MCF 10A (cell line): ENCODE data around the gene DDA1. TPM values are rescaled to one million over a fixed set of nuclear protein-coding genes. Genes with fewer than 3 reads are reported as not detected.

Source experiments
- BruUV-seq: library from RNA; stranded (reverse); fragments of 400-500 nt; replicated peaks from 2 replicates; lab custom pipeline; 2021; lab: Mats Ljungman, UMichigan
- CTCF ChIA-PET: fragments of 300-600 bp; sonication (Branson Sonifier 250); formaldehyde crosslinking; extraction: SDS; loops from one replicate; lab custom pipeline; 2021; ENCODE audit warnings: antibody characterized with exemption, inconsistent platforms; lab: Yijun Ruan, JAX
- POLR2A ChIA-PET: fragments of 300-600, 350-650 bp; sonication (Branson Sonifier 250); formaldehyde crosslinking; extraction: SDS; loops from one replicate; lab custom pipeline; 2020; ENCODE audit warnings: antibody characterized with exemption, inconsistent platforms; lab: Yijun Ruan, JAX
- DNase-seq: peaks from one replicate; pipeline ENCODE4 v3.0.0-alpha.2; 2018; ENCODE audit not compliant: unreplicated experiment
- H3K27ac Mint-ChIP-seq: one replicate; pipeline ENCODE4 v1.8.0; 2022; ENCODE audit warnings: mild to moderate bottlenecking, low read depth, mixed read lengths; ENCODE audit not compliant: unreplicated experiment
- H3K27me3 Mint-ChIP-seq: one replicate; pipeline ENCODE4 v1.8.0; 2022; ENCODE audit warnings: mixed read lengths; ENCODE audit not compliant: insufficient read depth, unreplicated experiment
- H3K36me3 Mint-ChIP-seq: one replicate; pipeline ENCODE4 v1.8.0; 2022; ENCODE audit warnings: mild to moderate bottlenecking, moderate library complexity, mixed read lengths; ENCODE audit not compliant: insufficient read depth, unreplicated experiment
- H3K4me1 Mint-ChIP-seq: one replicate; pipeline ENCODE4 v1.8.0; 2022; ENCODE audit warnings: mixed read lengths; ENCODE audit not compliant: insufficient read depth, unreplicated experiment
- H3K4me3 Mint-ChIP-seq: one replicate; pipeline ENCODE4 v1.8.0; 2022; ENCODE audit warnings: mild to moderate bottlenecking, moderate library complexity, mixed read lengths; ENCODE audit not compliant: unreplicated experiment
- H3K9me3 Mint-ChIP-seq: one replicate; pipeline ENCODE4 v1.8.0; 2022; ENCODE audit warnings: mixed read lengths; ENCODE audit not compliant: unreplicated experiment
- intact Hi-C: fragments of 100-400 bp; cut with micrococcal nuclease; formaldehyde crosslinking; loops from 2 replicates; pipeline ENCODE4 v1.14.1; 2022
- total RNA-seq: library from RNA; stranded (reverse); gene quantifications from 2 replicates; pipeline ENCODE4 v1.2.3, GENCODE V29; 2022
- TF ChIP-seq, protein P1 (sequence below): fragments of 200-600 bp; IDR thresholded peaks from one replicate; pipeline ENCODE4 v1.8.0; 2022; ENCODE audit warnings: antibody characterized with exemption, mild to moderate bottlenecking; ENCODE audit not compliant: unreplicated experiment

DDA1 gene
- total RNA-seq, 1 experiment from 2014 or later: 57.4 TPM

DNA sequence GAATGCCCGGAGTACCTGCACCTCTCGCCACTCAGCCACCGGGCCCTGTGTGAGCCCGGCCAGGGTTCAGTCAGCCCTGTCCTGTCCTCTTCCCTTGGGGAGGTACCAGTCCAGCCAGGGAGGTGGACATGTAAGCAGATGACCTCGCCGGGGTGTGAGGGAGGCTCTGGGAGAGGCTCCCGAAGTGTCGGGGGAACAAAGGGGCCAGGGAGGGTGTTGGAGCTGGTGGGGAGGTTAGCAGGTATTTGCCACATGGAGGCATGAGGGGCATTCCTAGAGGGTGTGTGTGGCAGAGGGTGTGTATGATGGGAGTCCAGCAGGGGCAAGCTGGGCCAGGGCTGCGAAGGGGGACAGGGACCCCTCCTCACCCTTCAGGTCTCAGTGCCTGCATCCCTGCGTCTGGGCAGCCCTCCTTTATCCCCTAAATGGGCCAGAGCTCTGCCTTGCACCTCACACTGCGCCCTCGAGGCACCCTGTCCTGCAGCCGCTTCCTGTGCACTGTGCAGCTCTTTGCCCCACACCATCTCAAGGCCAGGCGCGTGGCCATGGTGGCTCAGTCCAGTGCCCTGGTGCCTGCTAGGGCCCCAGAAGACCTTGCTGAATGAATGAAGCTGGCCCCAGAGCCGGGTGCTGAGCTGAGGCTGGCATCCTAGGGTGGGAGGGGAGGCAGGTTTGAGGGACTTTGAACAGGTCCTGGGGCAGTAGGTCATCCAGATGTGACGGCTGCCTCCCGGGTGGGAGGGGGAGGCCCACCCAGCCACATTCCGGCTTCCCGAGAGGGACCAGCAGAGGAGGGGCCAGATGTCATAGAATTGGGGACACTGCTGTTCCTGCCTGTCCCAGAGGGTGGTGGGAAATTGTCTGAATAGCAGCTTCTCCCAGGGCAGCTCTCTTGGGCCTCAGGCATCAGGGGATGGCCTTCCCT is 3.1 kb downstream of the DDA1 start:
- intact Hi-C loops: no loop called here
- DNase-seq: no peak
- peaks cover 29% of the 10 kb centered on the region for H3K4me1 Mint-ChIP-seq
- TF ChIP-seq, protein P1, sequence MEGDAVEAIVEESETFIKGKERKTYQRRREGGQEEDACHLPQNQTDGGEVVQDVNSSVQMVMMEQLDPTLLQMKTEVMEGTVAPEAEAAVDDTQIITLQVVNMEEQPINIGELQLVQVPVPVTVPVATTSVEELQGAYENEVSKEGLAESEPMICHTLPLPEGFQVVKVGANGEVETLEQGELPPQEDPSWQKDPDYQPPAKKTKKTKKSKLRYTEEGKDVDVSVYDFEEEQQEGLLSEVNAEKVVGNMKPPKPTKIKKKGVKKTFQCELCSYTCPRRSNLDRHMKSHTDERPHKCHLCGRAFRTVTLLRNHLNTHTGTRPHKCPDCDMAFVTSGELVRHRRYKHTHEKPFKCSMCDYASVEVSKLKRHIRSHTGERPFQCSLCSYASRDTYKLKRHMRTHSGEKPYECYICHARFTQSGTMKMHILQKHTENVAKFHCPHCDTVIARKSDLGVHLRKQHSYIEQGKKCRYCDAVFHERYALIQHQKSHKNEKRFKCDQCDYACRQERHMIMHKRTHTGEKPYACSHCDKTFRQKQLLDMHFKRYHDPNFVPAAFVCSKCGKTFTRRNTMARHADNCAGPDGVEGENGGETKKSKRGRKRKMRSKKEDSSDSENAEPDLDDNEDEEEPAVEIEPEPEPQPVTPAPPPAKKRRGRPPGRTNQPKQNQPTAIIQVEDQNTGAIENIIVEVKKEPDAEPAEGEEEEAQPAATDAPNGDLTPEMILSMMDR: no peak
- ChIA-PET POLR2A (interaction anchor here (0.9 to 10.5 kb wide), 3 partner anchors 14 to 68 kb away, joined by 3 to 152 read pairs (median 3); partner anchors contain the start of genes ANO8 and GTPBP3), CTCF (interaction anchor here (0.6 to 0.7 kb wide), 3 partner anchors 20 to 472 kb away, joined by 3 to 5 read pairs (median 3); no protein-coding TSS in a partner anchor)
- H3K9me3 Mint-ChIP-seq: no peaks in the 10 kb centered on the region
- no peaks in the 10 kb centered on the region for H3K27me3 Mint-ChIP-seq
- peak overlapping the region; percentile 52 for H3K27ac Mint-ChIP-seq
- no TSS peak for BruUV-seq
- peaks cover 27% of the 10 kb centered on the region for H3K36me3 Mint-ChIP-seq
- peak overlapping the region; percentile 57 for H3K4me3 Mint-ChIP-seq

DNA sequence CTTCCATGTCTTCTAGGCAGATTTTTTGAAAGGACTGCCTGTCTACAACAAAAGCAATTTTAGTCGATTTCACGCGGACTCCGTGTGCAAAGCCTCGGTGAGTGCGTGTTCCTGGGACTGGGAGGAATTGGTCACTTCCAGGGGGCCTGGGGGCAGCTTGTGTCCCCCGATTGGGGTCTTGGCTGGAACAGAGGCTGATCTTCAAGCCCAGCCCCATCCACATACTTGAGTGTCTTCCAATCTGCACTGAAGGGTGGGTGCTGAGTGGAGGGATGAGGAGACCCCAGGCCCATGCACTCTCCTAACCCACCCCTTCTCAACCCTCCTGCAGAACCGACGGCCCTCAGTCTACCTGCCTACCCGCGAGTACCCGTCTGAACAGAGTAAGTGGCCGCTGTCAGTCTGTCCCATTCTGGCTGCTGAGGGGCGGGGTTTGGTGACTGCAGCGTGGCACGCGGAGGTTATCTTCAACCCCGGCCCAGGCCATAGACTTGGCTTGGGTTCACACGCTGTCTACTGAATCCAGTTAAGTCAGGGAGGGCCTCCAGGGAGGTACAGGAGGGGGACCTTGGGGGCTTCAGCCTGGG is 4.7 kb downstream of the DDA1 start:
- H3K9me3 Mint-ChIP-seq: no peaks in the 10 kb centered on the region
- no peaks in the 10 kb centered on the region for H3K27me3 Mint-ChIP-seq
- BruUV-seq: no TSS peak
- ChIA-PET POLR2A (interaction anchor here (0.6 kb wide), 1 partner anchor 428 kb away, joined by 3 read pairs; no protein-coding TSS in a partner anchor), CTCF (interaction anchor here (0.6 kb wide), 1 partner anchor 34 kb away, joined by 3 read pairs; no protein-coding TSS in a partner anchor)
- peaks cover 37% of the 10 kb centered on the region for H3K36me3 Mint-ChIP-seq
- no peak overlapping the region for H3K27ac Mint-ChIP-seq
- H3K4me1 Mint-ChIP-seq: peaks cover 22% of the 10 kb centered on the region
- TF ChIP-seq, protein P1: no peak
- H3K4me3 Mint-ChIP-seq: no peak overlapping the region
- DNase-seq: no peak
- intact Hi-C loops: no loop called here

DNA sequence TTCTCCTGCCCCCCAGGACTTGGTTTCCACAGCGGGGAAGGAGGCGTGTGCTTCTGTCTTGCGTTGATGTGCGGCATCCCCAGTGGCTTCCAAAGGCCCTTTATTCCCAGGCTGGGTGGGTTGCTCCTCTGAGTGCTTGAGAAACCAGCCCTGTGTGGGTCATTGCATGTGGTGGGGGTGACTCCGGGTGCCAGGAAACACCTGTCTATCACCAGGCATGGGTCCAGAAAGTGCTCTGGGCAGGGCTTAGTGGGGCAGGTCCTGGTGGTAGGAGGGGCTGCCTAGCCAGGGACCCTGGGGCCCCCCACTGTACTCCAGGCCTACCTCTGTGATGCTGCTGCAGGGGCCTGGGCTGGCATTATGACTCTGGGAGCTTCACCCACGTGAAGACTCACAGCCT is 9.6 kb downstream of the DDA1 start:
- peaks cover 65% of the 10 kb centered on the region for H3K36me3 Mint-ChIP-seq
- CTCF ChIA-PET: no interaction called here
- H3K9me3 Mint-ChIP-seq: no peaks in the 10 kb centered on the region

More for the DNA sequence above, 9.6 kb downstream of the DDA1 start:
- Mint-ChIP-seq H3K27ac (no peak overlapping the region), H3K27me3 (no peaks in the 10 kb centered on the region), H3K4me3 (no peak overlapping the region), H3K4me1 (no peaks in the 10 kb centered on the region)
- DNase-seq: no peak
- intact Hi-C loops: no loop called here
- TF ChIP-seq, protein P1: no peak
- POLR2A ChIA-PET: interaction anchor here (0.7 kb wide), 1 partner anchor 12 kb away, joined by 3 read pairs; no protein-coding TSS in a partner anchor
- no TSS peak for BruUV-seq
